ENCODE results near the gene SPATA19. TPM values are rescaled to one million over a fixed set of nuclear protein-coding genes. Genes with fewer than 3 reads are reported as not detected.

The SPATA19 gene
- total RNA-seq, 1 experiment from 2014 or later: not detected

- no peaks in the 10 kb centered on the region for H3K36me3 ChIP-seq
- no peaks in the 10 kb centered on the region for H3K4me1 ChIP-seq
- peaks cover 6% of the 10 kb centered on the region; the same call in 1 of the 2 replicates for H3K27me3 ChIP-seq
- H3K4me3 ChIP-seq: no peak overlapping the region
- H3K27ac ChIP-seq: no peak overlapping the region
- DNase-seq: no peak
- no peaks in the 10 kb centered on the region for H3K9me3 ChIP-seq (replicated peaks)
These were observed 51.1 kb downstream of the SPATA19 start for GRCh38 chr11:133794205-133794604.

GRCh38 chr11:133793271-133794035 is 51.9 kb downstream of the SPATA19 start:
- Histone ChIP-seq H3K4me3 (no peak overlapping the region), H3K36me3 (no peaks in the 10 kb centered on the region), H3K27ac (no peak overlapping the region), H3K9me3 (replicated peaks) (no peaks in the 10 kb centered on the region), H3K27me3 (peaks cover 6% of the 10 kb centered on the region; the same call in 1 of the 2 replicates), H3K4me1 (no peaks in the 10 kb centered on the region)
- DNase-seq: no peak

- no peak for DNase-seq
- Histone ChIP-seq H3K9me3 (replicated peaks) (no peaks in the 10 kb centered on the region), H3K27ac (no peak overlapping the region), H3K36me3 (no peaks in the 10 kb centered on the region), H3K4me1 (no peaks in the 10 kb centered on the region), H3K4me3 (no peak overlapping the region), H3K27me3 (0 out of 2 replicates have a peak, but pooled peaks cover 3% of the 10 kb centered on the region)
These were observed 54.3 kb downstream of the SPATA19 start for GRCh38 chr11:133790995-133791394.

Other genes with a start within 250 kb of the SPATA19 start
- gene IGSF9B, start 111.5 kb upstream of the SPATA19 start, total RNA-seq (2014; rRNA removed; shearing (Covaris generic)): not detected in 2 replicates
- 152 and 155 TPM in 2 replicates for gene JAM3, start 223.6 kb upstream of the SPATA19 start, total RNA-seq (2014; rRNA removed; shearing (Covaris generic))